CD1c-positive myeloid dendritic cell (primary cell): Measurements from ENCODE around the gene ZBED2.
"Not testable (repeated sequence)": the region's sequence is repeated elsewhere in the genome, so short reads cannot be mapped to it uniquely, and the experiment has no call there.

ENCODE experiments used
- DNase-seq: peaks from one replicate; pipeline ENCODE4 v3.0.0-alpha.2; 2016; ENCODE audit errors: extremely low spot score

The ZBED2 gene, protein sequence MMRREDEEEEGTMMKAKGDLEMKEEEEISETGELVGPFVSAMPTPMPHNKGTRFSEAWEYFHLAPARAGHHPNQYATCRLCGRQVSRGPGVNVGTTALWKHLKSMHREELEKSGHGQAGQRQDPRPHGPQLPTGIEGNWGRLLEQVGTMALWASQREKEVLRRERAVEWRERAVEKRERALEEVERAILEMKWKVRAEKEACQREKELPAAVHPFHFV

DNA sequence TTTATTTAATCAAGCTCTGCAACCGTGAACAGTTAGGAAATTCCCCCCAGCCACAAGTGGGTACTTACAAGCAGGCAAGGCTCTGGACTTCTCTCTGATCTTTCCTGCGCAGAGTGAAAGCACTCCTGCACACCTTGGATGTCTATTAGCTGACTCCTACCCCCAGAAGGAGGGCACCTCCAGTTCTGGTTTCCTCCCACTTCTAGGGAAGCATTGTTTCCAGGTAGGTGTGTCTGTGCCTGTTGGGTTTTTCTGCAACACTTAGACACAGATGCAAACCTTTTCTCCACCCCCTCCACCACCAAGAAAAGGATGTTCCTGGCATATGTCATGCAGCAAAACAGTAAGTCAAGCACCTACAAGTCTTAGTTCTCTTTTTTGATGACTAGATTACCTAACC is at the start of gene ZBED2:
Gene ZBED2, minus strand, starts transcription at position 115 of the 400 bp plus-strand sequence. CDS start 1,145 bp downstream, outside the sequence.
- DNase-seq, result no peak

DNA sequence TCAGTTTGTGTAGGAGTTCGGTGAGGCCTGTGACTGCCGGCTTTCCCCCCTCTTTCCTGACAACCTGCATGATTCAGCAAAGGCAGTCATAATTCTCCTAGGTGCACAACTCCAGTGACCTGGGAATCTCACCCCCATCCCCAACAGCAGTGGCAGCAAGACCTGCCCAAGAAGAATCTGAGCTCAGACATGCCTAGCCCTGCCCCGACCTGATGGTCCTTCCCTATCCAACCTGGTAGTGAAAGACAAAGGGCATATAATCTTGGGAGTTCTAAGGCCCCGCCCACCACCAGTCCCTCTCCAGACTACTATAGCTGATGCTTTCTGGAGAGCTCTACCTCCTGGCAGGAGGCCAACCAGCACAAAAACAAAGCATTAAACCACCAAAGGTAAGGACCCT is 44.2 kb upstream of the ZBED2 start:
- DNase-seq, result no peak

DNA sequence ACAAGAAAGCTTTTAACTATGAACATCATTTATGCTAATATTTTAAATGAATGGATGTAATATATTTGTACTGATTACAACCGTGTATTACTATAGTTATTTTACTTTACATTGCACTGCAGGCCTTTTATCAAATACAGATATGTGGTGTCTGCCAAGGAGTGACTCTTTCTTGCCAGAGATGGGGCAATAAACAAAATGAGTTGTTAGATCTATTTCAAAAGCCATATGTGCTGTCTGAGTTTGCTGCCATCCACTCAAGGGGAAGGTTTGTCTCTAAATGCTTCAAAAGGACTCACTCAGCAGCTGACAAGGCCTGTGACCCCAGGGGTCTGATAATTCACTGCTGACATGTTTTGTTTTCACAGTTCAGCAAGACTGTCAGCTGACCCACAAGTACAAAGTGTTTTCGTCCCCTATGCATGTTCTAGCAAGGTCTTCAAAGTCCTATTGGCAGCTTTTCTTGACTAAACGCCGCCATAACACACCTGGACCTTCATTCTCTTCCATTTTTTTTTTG is 41.3 kb upstream of the ZBED2 start:
- no peak for DNase-seq

DNA sequence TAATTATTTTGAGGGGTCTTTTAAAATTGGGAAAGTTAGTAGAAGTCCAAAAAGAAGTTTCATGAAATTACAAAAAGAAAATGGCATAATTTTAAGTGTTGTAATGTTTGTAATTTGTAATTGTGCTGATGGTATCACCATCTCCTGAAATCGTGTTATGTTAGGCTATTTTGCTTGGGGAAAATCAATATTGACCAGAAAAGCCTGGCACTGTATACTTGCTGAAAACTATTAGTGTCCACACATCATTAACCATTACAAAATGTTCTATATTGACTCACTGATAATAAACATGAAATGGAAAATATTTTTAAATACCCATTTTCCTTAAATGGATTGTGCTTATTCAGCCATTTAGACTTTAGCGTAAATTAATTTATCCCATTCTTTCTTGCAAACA is 40.3 kb upstream of the ZBED2 start:
- no peak for DNase-seq

DNA sequence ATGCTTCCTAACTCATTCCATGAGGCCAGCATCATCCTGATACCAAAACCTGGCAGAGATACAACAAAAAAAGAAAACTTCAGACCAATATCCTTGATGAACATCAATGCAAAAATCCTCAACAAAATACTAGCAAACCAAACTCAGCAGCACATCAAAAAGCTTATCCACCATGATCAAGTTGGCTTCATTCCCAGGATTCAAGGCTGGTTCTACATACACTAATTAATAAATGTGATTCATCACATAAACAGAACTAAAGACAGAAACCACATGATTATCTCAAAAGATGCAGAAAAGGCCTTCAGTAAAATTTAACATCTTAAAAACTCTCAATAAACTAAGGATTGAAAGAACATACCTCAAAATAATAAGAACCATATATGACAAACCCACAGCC is 35.5 kb upstream of the ZBED2 start:
- DNase-seq, result not testable (repeated sequence)

DNA sequence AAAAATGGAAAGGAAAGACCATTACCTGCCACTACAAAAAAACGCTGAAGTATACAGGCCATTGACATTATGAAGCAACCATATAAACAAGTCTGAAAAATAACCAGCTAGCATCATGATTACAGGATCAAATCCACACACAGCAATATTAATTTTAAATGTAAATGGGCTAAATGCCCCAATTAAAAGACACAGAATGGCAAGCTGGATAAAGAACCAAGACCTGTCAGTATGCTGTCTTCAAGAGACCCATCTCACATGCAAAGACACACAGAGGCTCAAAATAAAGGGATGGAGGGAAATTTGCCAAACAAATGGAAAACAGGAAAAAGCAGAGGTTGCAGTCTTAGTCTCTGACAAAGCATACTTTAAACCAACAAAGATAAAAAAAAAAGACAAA is 33.9 kb upstream of the ZBED2 start:
- DNase-seq, result not testable (repeated sequence)

DNA sequence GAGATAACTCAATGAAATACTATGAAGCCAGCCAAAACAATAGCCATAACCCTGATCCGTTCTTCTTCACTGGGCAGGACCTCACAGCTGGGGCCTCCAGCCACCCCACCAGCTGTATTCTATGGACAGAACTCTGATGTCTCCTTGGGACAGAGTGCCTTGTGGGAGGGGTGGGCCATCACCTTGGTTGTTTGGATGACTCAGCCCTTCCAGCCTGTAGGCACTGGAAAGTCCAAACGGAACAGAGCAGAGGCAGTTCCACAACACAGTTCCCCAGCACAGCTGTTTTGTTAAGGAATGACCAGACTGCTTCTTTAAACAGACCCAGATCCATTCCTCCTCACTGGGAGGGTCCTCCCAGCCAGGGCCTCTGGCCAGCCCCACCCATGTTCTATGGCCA is 31.9 kb upstream of the ZBED2 start:
- DNase-seq, result no peak

DNA sequence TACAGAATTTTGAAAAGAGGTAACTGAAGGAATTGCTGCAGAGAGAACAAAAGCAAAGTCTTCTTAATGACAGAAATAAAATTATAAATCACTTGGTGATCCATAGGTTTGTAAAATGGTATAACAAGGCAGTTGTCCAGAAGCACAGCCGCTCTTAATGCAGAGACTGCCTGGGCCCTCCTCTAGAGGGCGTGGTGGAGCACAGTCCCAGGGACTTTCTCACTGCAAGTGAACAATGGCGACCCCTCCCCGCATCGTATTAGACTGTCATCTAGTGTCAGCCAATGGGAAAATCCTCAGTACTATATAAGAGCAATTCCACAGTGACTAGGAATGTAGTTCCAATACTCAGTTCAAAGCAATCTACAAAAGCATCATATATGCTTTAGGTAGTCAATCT is 26.4 kb upstream of the ZBED2 start:
- no peak for DNase-seq

DNA sequence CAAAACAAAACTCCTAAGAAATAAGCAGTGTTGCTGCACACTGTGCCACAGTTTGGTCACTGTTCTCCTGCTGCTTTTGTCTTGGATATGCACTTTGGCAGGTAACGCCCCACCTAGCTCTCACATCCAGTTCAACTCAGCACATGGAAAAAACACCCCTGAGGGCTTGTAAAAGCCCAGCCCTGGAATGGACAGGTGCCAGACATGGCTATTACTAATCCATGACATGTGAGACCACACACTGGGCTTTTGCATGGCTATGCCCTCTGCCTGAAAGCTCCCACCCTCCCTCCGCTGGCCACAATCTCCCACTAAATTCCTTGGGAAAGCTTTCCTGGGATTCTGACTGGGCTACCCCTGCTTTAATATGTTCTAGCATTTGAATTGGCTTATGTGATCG is 24.7 kb upstream of the ZBED2 start:
- DNase-seq, result no peak

DNA sequence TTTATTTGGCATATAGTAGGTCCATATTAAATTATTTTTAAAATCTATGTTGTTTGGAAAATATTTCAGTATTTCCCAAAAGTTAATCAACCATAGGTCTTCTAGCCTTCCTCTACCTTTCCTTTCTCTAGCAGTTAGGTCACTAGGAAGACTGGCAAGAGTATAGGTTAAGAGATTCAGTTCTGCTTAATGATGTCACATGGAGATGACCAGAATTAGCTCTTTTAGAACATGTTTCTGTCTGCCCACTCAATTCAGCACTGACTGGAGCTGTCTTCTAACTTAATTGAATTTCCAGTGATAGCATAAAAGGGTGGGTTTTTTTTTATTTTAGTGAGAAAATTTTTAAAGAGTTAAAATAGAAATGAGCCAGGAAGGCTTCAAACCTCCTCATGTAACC is 23.8 kb upstream of the ZBED2 start:
- DNase-seq, result no peak

DNA sequence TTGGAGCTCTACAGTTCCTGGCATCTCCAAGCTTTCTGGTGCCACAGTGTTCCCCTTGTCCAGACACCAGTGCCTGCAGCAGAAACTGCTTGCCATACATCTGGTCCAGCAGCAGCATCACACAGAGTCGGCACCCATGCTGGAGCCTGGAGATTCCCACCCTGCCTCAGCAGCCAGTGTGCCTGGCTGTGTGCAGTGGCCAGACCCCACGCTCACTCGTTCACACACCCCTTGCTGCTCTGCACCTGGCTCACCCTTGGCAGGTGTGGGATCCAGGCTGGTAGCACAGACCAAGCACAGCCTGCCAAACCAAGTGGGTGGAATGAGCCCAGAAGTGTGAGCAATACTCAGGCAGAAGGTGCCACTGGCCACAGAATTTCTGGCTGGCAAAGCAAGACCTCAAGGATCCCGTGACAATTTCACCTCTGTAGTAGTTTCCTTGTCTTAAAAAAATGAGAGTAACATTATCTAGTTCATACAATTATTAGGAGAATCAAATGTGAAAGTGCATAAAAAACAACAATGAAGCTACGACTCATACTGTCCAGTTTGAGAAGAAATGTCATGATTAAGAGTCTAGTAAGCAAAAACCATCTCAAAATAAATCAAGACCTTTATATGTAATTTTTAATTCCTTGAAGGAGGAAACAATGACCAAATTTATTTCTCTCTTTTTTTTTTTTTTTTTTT is 22.9 kb upstream of the ZBED2 start:
- DNase-seq, result no peak

DNA sequence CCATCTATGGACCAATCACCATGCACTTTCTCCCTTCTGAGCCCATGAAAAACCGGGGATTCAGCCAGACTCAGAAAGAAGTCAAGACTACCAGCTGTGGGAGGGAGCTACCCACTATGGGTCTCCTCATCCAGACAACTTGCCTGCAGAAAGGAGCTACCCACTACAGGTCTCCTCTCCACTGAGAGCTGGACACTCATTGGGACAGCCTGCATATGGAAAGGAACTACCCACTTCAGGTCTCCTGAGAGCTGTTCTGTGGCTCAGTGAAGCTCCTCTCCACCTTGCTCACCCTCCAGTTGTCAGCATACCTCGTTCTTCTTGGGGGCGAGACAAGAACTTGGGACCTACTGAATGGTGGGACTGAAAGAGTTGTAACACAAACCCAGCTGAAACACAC is 22.3 kb upstream of the ZBED2 start:
- no peak for DNase-seq

DNA sequence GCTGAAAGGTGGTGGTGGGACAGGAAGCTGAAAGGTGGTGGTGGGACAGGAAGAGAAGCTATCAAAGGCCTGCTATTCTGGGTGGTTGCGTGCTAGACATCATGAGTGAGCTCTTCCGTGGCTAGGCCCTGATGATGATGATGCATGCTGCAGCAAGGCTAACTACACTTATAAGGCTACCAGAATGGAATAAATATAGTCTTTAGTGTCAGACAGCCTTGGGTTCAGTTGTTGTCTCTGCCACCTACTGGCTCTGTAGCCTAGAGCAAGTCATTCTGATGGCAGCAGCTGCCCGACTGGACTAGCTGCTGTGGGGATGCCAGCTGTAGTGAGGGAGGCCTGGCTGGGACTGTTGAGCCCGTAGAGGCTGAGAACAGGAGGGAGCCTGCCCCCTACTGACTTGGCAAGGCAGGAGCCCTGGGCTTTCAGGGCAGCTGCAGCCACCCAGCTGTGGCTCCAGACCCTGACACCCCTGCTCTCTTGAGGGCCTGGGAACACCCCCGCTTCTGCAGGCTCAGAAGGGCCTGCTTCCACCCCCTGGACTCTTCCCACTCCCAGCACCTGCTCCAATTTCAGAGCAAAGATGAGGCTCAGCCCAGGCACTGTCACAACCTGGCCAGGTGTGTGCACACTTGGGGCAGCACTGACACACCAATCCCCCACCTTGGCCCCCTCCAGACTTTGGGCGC is 21.4 kb upstream of the ZBED2 start:
- no peak for DNase-seq

DNA sequence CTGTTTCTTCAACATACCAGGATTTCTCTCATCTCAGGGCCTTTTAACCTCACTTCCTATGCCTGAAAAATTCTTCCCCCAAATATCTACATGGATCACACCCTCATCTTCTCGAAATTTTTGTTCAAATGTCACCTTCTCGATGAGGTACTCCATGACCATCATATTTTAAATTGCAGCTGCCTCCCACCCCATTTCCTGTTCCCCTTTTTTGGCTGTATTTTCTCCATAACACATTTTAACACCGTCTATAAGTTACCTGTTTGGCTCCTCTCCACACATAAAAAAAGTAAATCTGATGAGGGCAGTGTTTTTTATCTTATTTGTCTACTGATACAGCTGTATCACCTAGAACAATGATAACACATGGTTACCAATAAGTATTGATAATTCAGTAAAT is 20.7 kb upstream of the ZBED2 start:
- DNase-seq, result no peak

DNA sequence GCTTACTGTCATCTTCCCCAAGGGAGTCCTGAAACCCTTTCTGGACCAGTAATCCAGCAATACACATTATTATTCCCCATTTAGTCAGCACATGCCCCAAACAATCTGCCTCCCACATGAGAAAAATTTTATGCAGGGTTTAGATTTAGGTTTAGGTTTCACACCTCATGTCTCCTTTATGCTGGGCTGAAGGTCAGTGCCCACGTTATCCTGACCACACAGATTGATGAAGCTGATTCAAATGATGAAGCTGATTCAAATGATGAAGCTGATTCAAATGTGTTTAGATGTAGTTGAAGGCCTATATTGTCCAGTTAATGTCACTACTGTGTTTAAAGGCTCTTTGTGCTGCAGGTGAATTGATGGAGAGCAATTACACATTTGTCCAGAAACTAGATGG is 18.1 kb upstream of the ZBED2 start:
- no peak for DNase-seq

DNA sequence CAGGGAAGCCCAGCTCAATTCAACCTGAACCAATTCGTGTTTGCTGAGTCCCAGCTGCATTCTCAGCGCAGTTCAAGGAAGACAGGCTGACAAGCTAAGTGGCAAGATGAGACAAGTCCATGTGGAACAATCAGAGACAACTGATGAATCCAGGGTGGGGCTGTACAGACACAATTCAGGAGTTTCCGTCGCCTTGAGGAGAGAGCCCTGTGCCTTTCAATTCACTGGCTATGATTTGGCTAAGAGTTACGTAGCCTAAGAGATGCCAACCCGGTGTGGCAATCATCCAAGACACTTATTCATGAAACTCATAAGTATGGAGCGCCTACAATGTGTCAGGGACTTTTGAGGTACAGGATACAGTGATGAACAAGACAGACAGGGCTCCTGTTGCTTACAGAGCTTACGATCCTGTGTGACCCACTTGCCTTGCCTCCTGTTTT is 15.5 kb upstream of the ZBED2 start:
- DNase-seq, result no peak

DNA sequence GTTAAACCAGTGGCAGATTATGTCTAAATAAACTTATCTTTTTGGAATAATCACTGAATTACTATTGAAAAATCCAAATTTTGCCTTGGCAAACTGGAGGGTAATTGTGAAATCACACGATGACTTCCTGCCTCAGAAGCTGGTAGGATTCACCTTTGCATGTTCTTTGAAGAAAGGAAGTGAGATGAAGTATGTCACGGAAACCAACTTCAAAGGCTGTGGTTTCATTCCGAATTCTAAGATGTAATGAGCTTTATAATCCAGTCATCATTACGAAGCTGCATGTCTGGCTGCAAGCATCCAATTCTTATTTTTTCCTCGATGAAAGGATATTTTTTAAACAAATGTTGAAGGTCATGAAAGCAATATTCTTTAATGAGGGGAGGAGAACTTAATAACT is 15.0 kb upstream of the ZBED2 start:
- DNase-seq, result peak; percentile 53

DNA sequence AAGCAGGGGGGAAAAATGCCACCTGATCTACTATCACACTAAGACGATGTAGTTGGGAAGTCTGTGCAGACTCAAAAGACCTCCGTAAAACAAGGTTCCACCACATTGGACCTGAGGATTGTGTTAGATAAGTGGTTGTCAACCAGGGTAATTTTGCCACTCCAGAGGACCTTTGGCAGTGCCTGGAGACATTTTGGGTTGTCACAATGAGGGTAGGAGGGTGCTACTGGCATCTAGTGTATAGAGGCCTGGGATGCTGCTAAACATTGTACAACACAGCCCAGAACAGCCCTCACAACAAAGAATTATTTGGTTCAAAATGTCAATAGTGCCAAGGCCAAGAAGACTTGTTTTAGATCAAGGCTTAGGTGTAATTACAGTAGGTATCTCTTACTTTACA is 14.6 kb upstream of the ZBED2 start:
- no peak for DNase-seq

DNA sequence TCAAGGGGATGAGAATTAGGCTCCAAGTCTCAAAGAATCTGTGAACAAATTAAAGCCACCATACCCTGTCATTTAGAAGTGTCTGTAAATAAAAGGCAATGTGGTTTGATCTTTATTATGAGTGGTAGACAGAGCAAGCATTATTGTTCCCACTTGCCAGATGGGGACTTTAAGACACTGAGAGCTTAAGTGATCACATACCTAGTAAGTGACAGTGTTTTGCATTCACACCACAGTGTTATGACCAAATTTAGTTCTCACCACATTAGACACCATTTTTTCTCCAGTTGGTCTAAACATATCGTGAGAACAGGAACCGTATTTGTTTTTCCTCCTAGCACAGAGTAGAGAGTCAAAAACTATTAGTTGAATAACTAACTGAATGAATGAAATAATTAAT is 13.2 kb upstream of the ZBED2 start:
- DNase-seq, result no peak

DNA sequence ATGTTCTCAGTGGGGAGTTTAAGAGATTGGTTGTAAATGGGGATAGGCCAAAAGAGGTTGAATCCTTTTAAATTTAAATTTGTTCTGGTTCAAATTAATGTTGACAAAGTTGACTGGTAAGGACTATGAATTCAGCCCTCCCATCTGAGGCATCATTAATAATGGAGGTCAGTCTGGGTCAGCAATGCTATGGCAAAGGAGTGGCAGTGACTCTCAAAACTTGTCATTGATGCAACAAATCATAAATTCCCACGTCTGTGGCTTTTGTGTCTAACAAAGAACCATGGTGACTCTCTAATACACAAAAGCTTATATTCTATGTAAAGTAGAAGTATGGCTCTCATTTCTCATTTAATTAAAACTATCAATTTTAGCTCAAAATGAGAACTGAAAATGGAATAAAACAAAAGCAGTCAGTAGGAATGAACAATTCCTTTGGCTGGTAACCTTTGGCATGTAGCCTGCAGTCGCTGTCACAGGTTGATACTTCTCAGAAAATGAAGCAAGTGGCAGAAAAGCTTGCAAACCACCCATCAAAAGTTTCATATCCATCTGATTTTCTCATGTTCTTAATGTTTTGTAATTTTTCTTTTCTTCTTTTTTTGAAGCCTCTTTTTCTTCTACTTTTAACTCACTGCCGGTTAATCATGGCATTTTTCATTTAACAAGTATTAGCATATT is 12.2 kb upstream of the ZBED2 start:
- DNase-seq, result no peak

DNA sequence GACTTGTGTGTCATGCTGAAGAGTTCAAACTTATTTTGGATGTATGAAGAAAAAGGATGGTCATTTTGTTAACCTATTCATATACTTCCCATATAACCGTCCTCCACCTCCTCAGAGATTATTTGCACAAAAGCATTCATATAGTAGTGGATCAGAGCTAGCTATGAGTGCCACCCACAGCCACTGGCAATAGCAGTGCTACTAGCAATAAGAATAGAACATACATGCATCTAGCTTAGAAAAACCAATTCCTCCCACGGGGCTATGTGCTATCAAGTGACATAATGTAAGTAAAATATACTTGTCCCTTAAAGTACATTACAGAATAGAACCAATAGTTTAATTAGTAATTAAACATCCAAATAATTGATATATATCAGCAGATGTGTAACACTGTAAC is 10.3 kb upstream of the ZBED2 start:
- no peak for DNase-seq

DNA sequence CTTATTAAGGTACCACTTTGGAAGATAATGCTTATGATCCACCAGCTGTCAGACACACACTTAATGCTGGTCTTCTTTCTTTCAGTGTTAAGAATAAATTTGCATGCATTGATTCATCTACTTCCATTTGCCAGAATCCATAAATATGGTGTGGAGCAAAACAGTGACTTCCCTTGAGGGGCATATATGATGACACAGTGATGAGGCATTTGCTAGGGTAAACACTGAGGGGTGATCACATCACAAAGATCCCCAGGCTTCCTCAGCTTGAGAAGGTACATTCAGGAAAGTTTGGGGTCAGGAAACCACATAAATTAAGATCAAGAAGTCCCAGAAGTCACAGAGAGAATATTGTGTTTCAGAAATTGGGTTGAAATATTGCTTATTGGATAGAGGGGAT is 9.9 kb upstream of the ZBED2 start:
- no peak for DNase-seq
